ENCODE measurements around the gene MRPL17. TPM values are rescaled to one million over a fixed set of nuclear protein-coding genes. Genes with fewer than 3 reads are reported as not detected.

MRPL17 gene
- total and polyA plus RNA-seq, 9 of the 15 experiments (the other 6 are each of a cell fraction or from before 2014, with no cell fraction given), result 33.9 to 81.6 (median 43.9) TPM

- TF ChIP-seq, protein P1, sequence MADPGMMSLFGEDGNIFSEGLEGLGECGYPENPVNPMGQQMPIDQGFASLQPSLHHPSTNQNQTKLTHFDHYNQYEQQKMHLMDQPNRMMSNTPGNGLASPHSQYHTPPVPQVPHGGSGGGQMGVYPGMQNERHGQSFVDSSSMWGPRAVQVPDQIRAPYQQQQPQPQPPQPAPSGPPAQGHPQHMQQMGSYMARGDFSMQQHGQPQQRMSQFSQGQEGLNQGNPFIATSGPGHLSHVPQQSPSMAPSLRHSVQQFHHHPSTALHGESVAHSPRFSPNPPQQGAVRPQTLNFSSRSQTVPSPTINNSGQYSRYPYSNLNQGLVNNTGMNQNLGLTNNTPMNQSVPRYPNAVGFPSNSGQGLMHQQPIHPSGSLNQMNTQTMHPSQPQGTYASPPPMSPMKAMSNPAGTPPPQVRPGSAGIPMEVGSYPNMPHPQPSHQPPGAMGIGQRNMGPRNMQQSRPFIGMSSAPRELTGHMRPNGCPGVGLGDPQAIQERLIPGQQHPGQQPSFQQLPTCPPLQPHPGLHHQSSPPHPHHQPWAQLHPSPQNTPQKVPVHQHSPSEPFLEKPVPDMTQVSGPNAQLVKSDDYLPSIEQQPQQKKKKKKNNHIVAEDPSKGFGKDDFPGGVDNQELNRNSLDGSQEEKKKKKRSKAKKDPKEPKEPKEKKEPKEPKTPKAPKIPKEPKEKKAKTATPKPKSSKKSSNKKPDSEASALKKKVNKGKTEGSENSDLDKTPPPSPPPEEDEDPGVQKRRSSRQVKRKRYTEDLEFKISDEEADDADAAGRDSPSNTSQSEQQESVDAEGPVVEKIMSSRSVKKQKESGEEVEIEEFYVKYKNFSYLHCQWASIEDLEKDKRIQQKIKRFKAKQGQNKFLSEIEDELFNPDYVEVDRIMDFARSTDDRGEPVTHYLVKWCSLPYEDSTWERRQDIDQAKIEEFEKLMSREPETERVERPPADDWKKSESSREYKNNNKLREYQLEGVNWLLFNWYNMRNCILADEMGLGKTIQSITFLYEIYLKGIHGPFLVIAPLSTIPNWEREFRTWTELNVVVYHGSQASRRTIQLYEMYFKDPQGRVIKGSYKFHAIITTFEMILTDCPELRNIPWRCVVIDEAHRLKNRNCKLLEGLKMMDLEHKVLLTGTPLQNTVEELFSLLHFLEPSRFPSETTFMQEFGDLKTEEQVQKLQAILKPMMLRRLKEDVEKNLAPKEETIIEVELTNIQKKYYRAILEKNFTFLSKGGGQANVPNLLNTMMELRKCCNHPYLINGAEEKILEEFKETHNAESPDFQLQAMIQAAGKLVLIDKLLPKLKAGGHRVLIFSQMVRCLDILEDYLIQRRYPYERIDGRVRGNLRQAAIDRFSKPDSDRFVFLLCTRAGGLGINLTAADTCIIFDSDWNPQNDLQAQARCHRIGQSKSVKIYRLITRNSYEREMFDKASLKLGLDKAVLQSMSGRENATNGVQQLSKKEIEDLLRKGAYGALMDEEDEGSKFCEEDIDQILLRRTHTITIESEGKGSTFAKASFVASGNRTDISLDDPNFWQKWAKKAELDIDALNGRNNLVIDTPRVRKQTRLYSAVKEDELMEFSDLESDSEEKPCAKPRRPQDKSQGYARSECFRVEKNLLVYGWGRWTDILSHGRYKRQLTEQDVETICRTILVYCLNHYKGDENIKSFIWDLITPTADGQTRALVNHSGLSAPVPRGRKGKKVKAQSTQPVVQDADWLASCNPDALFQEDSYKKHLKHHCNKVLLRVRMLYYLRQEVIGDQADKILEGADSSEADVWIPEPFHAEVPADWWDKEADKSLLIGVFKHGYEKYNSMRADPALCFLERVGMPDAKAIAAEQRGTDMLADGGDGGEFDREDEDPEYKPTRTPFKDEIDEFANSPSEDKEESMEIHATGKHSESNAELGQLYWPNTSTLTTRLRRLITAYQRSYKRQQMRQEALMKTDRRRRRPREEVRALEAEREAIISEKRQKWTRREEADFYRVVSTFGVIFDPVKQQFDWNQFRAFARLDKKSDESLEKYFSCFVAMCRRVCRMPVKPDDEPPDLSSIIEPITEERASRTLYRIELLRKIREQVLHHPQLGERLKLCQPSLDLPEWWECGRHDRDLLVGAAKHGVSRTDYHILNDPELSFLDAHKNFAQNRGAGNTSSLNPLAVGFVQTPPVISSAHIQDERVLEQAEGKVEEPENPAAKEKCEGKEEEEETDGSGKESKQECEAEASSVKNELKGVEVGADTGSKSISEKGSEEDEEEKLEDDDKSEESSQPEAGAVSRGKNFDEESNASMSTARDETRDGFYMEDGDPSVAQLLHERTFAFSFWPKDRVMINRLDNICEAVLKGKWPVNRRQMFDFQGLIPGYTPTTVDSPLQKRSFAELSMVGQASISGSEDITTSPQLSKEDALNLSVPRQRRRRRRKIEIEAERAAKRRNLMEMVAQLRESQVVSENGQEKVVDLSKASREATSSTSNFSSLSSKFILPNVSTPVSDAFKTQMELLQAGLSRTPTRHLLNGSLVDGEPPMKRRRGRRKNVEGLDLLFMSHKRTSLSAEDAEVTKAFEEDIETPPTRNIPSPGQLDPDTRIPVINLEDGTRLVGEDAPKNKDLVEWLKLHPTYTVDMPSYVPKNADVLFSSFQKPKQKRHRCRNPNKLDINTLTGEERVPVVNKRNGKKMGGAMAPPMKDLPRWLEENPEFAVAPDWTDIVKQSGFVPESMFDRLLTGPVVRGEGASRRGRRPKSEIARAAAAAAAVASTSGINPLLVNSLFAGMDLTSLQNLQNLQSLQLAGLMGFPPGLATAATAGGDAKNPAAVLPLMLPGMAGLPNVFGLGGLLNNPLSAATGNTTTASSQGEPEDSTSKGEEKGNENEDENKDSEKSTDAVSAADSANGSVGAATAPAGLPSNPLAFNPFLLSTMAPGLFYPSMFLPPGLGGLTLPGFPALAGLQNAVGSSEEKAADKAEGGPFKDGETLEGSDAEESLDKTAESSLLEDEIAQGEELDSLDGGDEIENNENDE (IDR thresholded peaks at IDR 0.05; ENCODE audit: low read depth, low read length), result no peak
- TF ChIP-seq CHD4 (IDR thresholded peaks at IDR 0.05; ENCODE audit: insufficient read depth, insufficient replicate concordance, low read depth, low read length, poor library complexity, severe bottlenecking) (peak; percentile 81), SMARCA5 (IDR thresholded peaks at IDR 0.05) (0 out of 2 replicates have a peak, but pooled peaks have one; percentile 21), FOXP1 (CRISPR knock-in tag; IDR thresholded peaks at IDR 0.05) (no peak), ZBTB43 (CRISPR knock-in tag; IDR thresholded peaks at IDR 0.05) (no peak)
Measured at GRCh38 chr11:6657346-6657745, 25.8 kb downstream of the MRPL17 start (continued).

All from K562 (cell line).